OCI-M1 (cell line): ENCODE data around the gene MVK.

Source experiments
- DNase-seq: peaks from one replicate; lab custom pipeline; 2025; lab: John Stamatoyannopoulos, UW

The MVK gene

DNA sequence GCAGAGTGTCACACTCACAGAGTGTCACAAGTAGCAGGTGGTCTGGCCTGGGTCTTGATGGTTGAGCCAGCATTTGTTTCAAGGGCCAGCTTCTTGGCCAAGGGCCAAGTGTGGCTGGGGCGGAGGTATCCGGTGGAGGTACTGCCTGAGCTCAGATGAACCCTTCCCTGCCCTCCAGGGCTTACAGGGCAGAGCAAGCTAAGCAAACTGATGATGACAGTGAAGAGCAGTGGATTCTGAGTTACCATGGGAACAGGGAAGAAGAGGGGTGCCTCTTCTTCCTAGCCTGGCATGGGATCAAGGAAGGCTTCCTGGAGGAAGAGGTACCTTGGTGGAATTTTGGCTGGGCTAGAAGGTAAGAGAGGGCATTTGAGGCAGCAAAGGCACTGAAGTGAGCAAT lies 35.7 kb downstream of the MVK start:
- no peak for DNase-seq

GRCh38 chr12:109610523-109610922 lies 36.9 kb downstream of the MVK start:
- DNase-seq, result no peak

DNA sequence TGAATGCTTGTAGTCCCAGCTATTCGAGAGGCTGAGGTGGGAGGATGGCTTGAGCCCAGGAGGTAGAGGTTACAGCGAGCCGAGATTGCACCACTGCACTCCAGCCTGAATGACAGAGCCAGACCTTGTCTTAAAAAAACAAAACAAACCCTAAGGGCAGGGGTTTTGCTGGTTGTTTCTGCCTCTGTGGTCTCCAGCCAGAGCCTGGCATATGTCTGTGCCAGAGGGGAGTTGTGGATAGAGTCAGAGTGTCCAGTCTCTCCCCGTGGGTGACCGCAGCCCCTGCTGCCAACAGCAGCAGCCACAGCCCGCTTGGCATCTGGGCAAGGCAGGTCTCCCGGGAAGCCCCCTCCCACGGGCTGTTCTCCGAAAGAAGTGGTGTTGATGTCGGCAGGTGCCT lies 37.6 kb downstream of the MVK start:
- DNase-seq, result no peak

DNA sequence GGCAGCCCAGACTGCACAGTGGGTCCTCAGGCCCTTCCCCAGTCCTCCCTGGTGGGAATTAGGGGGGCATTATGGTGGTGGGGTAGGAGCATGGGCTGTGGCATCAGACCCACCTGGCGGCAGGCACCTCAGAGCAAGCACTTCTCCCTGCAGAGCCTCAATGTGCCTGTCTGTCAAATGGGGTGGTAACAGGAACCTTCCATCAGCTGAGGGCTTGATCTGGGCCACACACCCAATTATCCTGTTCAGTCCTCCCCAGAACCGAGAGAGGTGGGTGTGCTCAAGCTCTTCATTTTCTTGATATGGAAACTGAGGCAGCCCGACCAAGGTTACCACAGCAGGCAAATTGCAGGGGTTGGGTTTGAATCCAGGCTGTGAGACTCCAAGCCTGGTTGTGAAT lies 38.4 kb downstream of the MVK start:
- no peak for DNase-seq

DNA sequence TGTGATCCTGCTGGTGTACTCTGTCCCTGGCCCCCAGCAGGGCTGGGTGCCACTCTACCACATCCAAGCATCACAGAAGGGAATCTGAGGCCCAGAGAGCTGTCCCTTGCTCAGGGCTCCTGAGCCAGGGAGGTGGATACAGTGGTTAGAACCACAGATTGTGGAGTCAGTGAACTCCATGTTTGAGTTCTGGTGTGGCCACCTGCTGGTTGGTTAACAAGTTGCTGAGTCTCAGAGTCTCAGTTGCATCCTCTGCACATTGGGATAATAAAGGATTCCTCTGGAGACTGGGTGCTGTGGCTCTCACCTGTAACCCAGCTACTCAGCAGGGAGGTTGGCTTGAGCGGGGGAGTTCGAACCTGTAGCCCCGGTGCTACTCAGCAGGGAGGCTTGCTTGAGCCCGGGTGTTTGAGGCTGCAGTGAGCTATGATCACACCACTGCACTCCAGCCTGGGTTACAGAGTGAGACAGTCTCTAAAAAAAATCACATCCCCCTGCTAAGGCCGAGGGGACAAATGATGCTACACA lies 39.4 kb downstream of the MVK start:
- DNase-seq, result peak; percentile 29

GRCh38 chr12:109613649-109614455 lies 40.3 kb downstream of the MVK start:
- DNase-seq, result no peak

DNA sequence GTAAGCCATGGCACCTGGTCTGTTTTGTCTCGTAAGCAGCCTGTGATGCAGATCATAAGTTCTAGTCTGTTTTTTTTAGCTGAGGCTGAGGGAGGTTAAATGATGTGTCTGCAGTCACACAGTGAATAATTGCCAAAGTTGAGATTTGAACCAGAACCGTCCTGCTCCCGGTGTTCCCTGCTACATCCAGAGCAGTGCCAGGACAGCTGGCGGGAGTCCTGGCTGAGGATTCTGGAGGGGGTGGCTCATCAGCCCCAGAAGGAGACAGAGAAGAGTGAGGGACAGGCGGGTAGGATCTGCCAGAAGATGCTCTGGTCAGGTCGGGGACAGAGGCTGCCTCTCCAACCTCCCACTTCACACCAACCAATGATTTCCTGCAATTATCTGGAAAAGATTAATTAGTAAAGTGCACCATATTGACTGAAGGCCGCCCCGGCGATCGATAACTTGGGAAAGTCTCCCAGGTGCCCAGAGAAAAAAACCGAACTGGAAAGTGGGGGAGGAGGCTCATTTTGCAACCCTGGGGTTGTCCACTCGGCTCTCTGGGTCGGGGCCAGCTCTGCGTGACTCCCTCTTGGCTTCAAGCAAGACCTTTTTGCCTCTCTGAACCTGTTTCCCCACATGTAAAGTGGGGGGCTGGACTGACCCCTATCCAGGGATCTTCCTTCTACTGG lies 42.1 kb downstream of the MVK start:
- DNase-seq, result no peak

DNA sequence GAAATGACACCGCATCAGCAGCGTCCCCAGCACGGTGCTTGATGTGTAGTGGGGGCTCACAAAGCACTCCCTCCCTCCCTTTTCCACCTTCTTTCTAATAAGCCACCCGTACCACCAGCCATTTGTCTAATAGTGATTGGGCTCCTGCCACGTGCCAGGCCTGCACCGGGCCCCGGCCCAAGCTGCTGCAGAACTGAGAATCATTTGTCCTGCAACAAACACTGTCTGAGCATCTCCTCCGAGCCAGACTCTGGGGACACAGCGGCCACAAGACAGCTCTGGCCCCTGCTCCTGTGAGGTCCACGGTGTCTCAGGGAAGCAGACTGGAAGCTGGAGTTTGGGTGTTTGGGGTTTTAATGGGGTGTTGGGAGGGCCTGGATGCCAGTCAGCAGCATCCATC lies 43.9 kb downstream of the MVK start:
- DNase-seq, result no peak

- no peak for DNase-seq
These were observed 44.5 kb downstream of the MVK start for GRCh38 chr12:109618082-109618481.

- DNase-seq, result no peak
These were observed 45.5 kb downstream of the MVK start for GRCh38 chr12:109619002-109619604.

DNA sequence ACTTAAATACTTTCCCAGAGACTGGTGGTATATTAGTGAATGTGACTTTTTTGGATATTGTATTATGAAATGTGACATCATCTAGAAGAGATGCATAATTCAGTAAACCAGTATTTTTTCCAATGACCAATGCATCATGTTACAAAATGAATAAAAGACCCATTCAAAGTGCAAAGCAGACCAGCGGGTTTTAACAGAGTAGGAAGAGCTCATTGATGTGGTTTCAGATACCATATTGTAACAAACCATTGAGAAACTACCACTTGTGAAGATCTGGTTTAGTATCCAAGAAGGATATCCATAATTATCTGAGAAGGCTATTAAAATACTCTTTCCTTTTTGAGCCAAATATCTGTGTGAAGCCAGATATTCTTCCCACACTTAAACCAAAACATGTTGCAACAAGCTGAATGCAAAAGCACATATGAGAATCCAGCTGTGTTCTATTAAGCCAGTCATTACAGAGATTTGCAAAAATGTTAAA lies 47.7 kb downstream of the MVK start:
- DNase-seq, result no peak

- no peak for DNase-seq
These were observed 48.3 kb downstream of the MVK start for GRCh38 chr12:109621901-109622364.

DNA sequence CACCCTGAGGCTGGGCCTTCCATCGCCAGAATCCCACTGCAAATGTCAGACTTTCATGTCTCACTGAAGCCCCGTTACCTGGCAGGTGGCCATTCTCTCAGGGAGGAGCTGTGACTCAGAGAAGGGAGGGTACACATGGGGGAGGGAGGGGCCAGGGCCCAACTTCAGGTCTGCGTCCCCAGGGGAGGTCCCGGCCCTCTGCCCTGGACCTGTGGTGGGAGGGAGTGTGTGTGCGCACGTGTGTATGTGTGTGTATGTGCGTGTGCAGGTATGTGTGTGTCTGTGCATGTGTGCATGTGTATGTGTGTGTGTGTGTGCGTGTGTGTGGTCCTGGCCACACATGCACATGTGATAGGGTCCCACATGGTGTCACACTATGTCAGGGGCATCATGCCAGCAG lies 50.9 kb downstream of the MVK start:
- DNase-seq, result no peak

GRCh38 chr12:109625131-109625559 lies 51.6 kb downstream of the MVK start:
- DNase-seq, result no peak

GRCh38 chr12:109625749-109626377 lies 52.3 kb downstream of the MVK start:
- DNase-seq, result no peak

DNA sequence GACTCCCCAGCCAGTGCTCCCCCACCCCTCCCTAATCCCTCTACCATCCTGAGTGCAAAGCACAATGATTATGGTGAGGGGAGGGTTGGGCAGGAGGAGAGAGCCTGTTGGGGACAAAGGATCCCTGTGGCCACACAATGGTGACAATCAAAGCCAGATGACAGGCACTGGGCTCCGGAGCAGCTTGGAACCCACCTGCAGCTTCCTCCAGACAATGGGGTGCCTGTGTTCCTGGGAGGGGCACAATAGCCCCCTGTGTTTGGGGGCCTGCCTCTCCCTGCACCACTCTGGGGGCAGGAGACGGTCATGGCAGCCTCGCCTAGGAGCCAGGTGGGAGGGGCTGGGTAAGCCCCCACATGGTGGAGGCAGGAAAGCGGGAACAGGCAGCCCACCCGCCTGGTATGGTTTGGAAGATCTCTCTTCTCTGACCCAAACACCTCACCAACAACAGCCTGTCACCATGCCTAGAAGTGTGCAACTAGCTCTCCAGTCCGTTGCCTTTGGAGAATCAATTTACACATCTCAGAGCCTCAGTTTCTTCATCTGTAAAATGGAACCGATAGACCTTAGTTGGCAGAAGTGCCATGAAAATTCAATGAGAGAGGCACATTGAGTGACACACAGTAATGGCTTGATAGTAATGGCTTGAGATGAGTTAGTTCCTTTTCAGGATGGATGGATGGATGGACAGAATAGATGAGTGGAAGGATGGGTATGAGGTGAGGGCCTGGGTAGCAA lies 53.0 kb downstream of the MVK start:
- no peak for DNase-seq

- DNase-seq, result no peak
These were observed 54.0 kb downstream of the MVK start for GRCh38 chr12:109627633-109628032.

DNA sequence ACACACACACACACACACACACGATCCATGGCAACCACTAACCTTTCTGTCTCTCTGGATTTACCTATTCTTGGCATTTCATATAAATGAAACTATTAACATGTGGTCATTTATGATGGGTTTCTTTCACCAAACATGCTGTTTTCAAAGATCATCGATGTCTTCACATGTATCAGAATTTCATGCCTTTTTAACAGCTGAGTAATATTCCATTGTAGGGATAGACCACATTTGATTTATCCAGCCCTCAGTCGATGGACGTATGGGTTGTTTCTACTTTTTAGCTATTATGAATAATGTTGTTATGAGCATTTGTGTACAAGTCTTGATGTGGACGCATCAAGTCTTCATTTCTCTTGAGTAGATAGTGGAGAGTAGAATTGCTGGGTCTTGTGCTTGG lies 56.5 kb downstream of the MVK start:
- no peak for DNase-seq

- DNase-seq, result no peak
These were observed 57.2 kb downstream of the MVK start for GRCh38 chr12:109630815-109631214.

- DNase-seq, result no peak
These were observed 57.7 kb downstream of the MVK start for GRCh38 chr12:109631302-109631701.

DNA sequence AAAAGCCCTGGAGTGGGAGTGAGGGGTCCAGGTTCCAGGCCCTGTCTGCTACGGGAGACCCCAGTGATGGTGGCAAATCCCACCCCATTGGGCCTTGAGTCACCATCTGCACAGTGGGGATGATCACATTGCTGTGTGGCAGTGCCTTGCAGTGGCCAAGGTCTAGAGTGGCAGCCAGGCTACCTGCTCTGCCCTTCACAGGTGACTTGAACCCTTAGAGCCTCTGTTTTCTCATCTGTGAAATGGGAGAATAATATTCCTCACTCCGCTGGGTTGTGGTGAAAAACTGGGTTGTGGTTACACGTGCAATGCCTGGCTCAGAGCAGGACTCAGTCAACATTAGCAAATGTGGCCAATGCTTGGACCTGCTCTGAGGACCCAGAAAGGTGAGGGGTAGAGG lies 58.2 kb downstream of the MVK start:
- no peak for DNase-seq

DNA sequence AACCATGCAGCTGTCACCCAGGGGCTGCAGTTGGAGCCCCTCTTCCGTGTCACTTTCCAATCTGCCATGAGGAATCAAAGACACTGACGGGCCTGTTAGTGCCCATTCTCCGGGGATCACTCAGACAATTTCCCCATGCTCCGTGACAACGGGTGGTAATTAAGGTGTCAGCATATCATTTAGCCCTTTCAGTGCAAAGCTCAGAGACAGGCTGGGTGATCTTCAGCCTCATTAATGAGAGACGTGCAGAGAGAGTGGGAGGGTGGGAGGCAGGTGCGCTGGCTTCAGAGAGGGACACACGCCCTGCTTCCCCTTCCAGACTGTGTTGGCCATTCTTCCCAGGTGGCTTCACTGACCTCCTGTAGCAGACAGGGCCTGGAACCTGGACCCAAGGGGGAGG lies 58.7 kb downstream of the MVK start:
- no peak for DNase-seq
